PFSK-1 (cell line): ENCODE data around the gene CHRD.

Source experiments
- FOXP2 ChIP-seq: optimal IDR thresholded peaks from 2 replicates; pipeline ENCODE3; 2011; ENCODE audit warnings: borderline replicate concordance, control low read depth, inconsistent platforms; ENCODE audit not compliant: insufficient read depth; ENCODE audit errors: extremely low read length, extremely low read depth
- POLR2AphosphoS5 ChIP-seq: IDR thresholded peaks from 2 replicates; pipeline ENCODE4 v1.6.1; 2012; ENCODE audit warnings: low read depth, mild to moderate bottlenecking, control low read depth, low read length, moderate library complexity
- SIN3A ChIP-seq: IDR thresholded peaks from 2 replicates; pipeline ENCODE4 v1.6.1; 2012; ENCODE audit warnings: mild to moderate bottlenecking, low read length, moderate library complexity, borderline replicate concordance; ENCODE audit not compliant: insufficient read depth
- TAF1 ChIP-seq: IDR thresholded peaks from 2 replicates; pipeline ENCODE4 v1.6.1; 2012; ENCODE audit warnings: low read length, control low read depth, borderline replicate concordance; ENCODE audit not compliant: insufficient read depth
- TF ChIP-seq, protein P1 (sequence below), 2 experiments: IDR thresholded peaks; 2 replicates each; pipeline versions ENCODE4 v1.6.1 to v1.8.0; 2011 to 2012; ENCODE audit warnings: low read depth in 2 of 2, low read length in 2 of 2, control low read depth in 1 of 2, inconsistent platforms in 1 of 2, mild to moderate bottlenecking in 1 of 2, moderate library complexity in 1 of 2; ENCODE audit not compliant: insufficient read depth in 1 of 2

Gene CHRD

DNA sequence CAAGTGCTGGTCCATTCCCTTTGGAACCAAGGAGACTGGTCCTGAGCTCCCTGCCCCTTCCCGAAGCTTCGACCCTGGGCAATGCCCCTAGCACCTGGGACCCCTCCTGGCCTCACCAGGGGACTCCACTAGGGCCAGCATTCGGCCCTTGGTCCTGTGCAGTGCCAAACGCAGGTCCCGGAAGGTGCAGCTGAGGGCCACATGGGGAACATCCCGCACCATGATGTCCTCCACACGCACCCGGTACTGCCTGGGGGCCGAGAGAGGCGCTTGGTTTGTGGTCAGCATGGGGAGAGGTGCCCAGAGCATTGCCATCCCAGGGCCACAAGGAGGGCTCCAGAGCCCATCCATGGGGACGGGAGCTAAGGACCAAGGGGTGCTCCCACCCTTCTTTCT lies 26.3 kb upstream of the CHRD start:
- TF ChIP-seq TAF1 (no peak), POLR2AphosphoS5 (no peak), FOXP2 (no peak), SIN3A (no peak)
- TF ChIP-seq, protein P1, sequence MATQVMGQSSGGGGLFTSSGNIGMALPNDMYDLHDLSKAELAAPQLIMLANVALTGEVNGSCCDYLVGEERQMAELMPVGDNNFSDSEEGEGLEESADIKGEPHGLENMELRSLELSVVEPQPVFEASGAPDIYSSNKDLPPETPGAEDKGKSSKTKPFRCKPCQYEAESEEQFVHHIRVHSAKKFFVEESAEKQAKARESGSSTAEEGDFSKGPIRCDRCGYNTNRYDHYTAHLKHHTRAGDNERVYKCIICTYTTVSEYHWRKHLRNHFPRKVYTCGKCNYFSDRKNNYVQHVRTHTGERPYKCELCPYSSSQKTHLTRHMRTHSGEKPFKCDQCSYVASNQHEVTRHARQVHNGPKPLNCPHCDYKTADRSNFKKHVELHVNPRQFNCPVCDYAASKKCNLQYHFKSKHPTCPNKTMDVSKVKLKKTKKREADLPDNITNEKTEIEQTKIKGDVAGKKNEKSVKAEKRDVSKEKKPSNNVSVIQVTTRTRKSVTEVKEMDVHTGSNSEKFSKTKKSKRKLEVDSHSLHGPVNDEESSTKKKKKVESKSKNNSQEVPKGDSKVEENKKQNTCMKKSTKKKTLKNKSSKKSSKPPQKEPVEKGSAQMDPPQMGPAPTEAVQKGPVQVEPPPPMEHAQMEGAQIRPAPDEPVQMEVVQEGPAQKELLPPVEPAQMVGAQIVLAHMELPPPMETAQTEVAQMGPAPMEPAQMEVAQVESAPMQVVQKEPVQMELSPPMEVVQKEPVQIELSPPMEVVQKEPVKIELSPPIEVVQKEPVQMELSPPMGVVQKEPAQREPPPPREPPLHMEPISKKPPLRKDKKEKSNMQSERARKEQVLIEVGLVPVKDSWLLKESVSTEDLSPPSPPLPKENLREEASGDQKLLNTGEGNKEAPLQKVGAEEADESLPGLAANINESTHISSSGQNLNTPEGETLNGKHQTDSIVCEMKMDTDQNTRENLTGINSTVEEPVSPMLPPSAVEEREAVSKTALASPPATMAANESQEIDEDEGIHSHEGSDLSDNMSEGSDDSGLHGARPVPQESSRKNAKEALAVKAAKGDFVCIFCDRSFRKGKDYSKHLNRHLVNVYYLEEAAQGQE (IDR thresholded peaks at IDR 0.05; ENCODE audit: insufficient read depth in 1 of 2, low read depth in 2 of 2, low read length in 2 of 2): no peak

DNA sequence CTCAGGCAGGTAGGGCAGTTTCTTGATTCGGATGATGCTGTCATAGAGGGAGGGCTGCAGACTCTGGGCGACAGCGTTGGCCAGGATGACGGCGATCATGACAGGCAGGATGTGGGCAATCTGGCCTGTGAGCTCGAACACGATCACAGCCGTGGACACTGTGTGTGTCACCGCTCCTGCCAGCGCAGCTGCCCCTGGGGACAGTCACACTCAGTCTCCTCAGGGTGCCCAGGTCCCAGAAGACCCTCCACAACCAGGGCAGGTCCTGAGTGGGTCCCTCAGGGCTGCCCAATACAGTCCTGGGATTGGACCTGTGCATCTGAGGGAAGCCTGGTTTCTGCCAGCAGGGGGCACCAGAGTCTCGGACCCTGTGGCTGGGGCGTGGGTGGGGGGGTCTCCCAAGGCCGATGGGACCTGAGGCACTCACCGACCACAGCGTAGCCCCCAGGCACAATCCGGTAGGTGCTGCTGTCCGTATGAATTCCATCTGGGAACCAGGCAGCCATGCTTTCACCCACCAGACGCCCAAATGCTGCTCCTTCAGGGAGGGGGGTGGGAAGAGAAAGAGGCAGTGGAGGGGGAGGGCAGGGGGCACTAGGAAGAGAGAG lies 25.6 kb upstream of the CHRD start:
- no peak for TF ChIP-seq TAF1
- TF ChIP-seq, protein P1 (IDR thresholded peaks at IDR 0.05; ENCODE audit: insufficient read depth in 1 of 2, low read depth in 2 of 2, low read length in 2 of 2): no peak
- TF ChIP-seq FOXP2: no peak
- TF ChIP-seq POLR2AphosphoS5: no peak
- no peak for TF ChIP-seq SIN3A

DNA sequence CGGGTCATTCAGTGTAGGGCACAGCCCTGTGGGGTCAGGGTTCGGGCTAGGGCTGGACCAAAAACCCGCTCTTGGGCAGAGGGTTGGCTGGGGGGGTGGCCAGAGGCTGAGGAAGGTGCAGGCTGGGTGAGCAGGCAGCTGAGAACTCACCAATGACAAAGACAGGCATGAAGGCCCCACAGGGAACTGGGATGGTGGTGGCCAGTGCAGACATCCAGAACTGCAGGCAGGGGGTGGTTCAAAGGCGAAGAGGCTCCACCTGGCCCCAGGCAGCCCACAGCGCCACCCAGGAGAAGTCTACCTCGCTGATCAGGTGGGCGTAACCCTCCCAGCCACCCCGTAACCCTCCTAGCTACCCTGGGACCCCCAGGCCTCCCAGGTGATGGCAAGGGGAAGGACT lies 25.1 kb upstream of the CHRD start:
- TF ChIP-seq SIN3A: no peak
- TF ChIP-seq TAF1: no peak
- no peak for TF ChIP-seq FOXP2
- TF ChIP-seq, protein P1 (IDR thresholded peaks at IDR 0.05; ENCODE audit: insufficient read depth in 1 of 2, low read depth in 2 of 2, low read length in 2 of 2): no peak
- no peak for TF ChIP-seq POLR2AphosphoS5

DNA sequence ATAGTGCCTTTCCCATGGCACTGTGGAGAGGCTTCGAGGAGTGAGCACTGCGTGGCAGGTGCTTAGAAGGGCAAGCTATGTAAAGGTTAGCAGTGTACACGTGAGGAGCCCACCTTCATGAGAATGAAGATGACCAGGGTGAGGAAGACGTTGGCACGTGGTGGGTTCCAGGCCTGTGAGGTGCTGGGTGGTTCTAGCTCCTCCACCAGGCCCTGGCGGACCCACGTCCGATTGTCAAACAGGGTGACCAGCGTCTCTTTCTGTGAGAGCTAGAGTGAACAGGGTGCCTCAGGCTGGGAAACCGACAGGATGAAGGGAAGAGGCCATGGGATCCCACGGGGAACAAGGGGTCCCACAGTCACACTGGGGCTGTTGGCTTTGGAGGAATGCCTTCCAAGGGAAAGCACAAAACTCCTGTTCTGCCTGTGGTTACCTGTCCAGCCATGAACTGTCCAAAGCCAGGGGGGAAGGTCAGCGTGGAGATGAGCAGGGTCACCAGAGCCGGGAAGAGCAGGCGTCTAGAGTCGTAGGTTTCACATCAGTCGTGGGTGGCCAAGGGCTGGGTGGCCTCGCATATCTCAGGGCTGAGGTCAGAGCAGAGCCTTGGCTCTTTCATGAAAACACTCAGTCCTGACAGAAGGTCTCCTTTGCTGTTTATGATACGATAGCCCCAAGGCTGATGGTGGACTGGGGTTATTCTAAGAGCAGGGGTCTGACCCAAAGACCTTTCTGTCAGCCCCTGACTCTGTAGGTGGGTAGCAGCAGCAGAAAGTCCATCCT lies 24.4 kb upstream of the CHRD start:
- TF ChIP-seq TAF1 (no peak), SIN3A (no peak), FOXP2 (no peak), POLR2AphosphoS5 (no peak)
- TF ChIP-seq, protein P1 (IDR thresholded peaks at IDR 0.05; ENCODE audit: insufficient read depth in 1 of 2, low read depth in 2 of 2, low read length in 2 of 2): no peak
